ENCODE measurements around the gene SIGLEC15. TPM values are rescaled to one million over a fixed set of nuclear protein-coding genes. Genes with fewer than 3 reads are reported as not detected.
A peak's percentile ranks its signal among the peaks of the same experiment; 100 is the strongest.

SIGLEC15 gene
- total RNA-seq, 1 donor from 2014 or later: not detected

DNA sequence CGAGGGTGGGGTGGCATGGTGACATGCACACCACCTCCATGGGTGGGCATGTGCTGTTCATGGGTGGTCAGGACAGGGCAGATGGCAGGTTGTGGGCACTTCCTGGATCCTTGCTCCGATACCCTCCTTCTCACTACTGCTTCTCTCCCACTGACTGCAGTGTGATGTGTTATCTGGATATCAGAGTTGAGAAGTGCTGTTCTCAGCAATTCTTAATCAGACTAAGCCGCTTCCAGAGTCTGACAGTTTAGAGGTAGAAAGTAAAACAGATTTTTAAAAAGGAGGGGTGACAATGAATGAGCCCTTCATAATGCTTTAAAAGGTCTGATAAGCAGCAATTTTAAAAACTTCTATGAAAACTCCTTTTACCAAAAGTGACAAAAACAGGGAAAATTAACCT lies 33.9 kb downstream of the SIGLEC15 start:
- H3K9me3 Mint-ChIP-seq: no peaks in the 10 kb centered on the region
- H3K27ac Mint-ChIP-seq: no peak overlapping the region
- no peak for DNase-seq (ENCODE audit: low spot score)
- H3K36me3 Mint-ChIP-seq (ENCODE audit: low read depth): peaks cover 48% of the 10 kb centered on the region
- no peaks in the 10 kb centered on the region for H3K27me3 Mint-ChIP-seq (ENCODE audit: insufficient read depth)
- H3K4me3 Mint-ChIP-seq: no peak overlapping the region
- H3K4me1 Mint-ChIP-seq (ENCODE audit: low read depth): peaks cover 7% of the 10 kb centered on the region
- intact Hi-C loops (cut with micrococcal nuclease): no loop called here

DNA sequence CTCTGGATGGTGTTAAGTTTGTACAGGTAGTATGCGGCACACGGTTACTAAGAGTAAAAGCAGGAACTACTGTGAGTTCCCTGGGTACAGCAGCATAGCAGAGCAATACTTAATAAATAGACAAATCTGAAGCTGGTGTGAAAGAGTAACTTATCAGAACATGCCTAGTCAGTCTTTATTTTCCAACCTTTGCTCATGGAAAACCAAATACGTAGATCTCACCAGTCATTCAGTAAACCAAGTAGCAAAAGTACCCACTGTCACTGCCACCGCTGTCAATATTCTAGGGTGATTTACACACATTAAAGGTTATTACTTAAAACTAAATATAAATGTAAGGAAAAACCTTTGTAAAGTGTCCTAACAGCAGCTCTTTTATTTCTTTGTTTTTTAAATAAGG lies 35.0 kb downstream of the SIGLEC15 start:
- H3K9me3 Mint-ChIP-seq: no peaks in the 10 kb centered on the region
- intact Hi-C loops (cut with micrococcal nuclease): no loop called here
- H3K4me3 Mint-ChIP-seq: no peak overlapping the region
- H3K27me3 Mint-ChIP-seq (ENCODE audit: insufficient read depth): no peaks in the 10 kb centered on the region
- H3K27ac Mint-ChIP-seq: no peak overlapping the region
- peaks cover 55% of the 10 kb centered on the region for H3K36me3 Mint-ChIP-seq (ENCODE audit: low read depth)
- H3K4me1 Mint-ChIP-seq (ENCODE audit: low read depth): peaks cover 7% of the 10 kb centered on the region
- DNase-seq (ENCODE audit: low spot score): no peak

DNA sequence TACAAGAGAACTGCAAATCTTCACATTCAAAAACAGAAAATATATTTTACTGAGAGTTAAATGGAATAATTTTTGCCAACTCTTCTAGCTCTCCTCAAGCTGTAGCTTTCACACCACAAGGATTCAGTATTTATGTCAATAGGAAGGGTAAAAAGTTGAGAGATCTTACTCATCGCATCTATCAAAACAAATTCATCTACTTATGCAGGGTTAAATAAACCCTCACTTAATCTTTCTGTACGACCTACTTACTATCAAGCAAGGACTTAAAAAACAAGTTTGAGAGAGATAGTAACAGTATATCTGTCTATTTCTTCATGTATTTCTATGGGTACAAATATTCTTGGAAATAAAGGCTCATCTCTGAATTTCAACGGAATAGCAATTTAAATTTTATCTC lies 35.5 kb downstream of the SIGLEC15 start:
- Mint-ChIP-seq H3K27ac (no peak overlapping the region), H3K4me1 (ENCODE audit: low read depth) (peaks cover 7% of the 10 kb centered on the region), H3K27me3 (ENCODE audit: insufficient read depth) (no peaks in the 10 kb centered on the region), H3K9me3 (no peaks in the 10 kb centered on the region), H3K36me3 (ENCODE audit: low read depth) (peaks cover 59% of the 10 kb centered on the region), H3K4me3 (no peak overlapping the region)
- intact Hi-C loops (cut with micrococcal nuclease): no loop called here
- no peak for DNase-seq (ENCODE audit: low spot score)

DNA sequence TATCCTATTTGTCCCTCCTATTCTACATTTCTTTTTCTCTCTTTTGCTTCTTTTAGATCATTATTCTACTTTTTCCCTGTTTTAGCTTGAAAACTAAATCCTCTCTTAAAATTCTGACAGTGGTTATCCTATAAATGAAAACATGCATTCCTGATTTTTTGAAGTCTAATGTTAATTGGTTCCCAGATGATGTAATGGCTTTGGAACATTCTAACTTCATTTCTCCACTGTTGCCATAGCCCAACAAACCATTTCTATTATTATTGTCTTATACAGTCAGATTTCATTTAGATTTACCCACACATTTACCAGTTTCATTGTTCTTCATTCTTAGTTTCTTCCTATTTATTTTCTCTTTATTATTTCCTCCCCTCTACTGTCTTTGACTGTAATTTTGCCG lies 36.5 kb downstream of the SIGLEC15 start:
- intact Hi-C loops (cut with micrococcal nuclease): loop anchor here (2.0 kb wide), 1 partner anchor 19 kb away; no protein-coding TSS in a partner anchor
- H3K27me3 Mint-ChIP-seq (ENCODE audit: insufficient read depth): no peaks in the 10 kb centered on the region
- H3K9me3 Mint-ChIP-seq: no peaks in the 10 kb centered on the region
- peaks cover 7% of the 10 kb centered on the region for H3K4me1 Mint-ChIP-seq (ENCODE audit: low read depth)
- H3K4me3 Mint-ChIP-seq: no peak overlapping the region
- DNase-seq (ENCODE audit: low spot score): no peak
- peaks cover 59% of the 10 kb centered on the region for H3K36me3 Mint-ChIP-seq (ENCODE audit: low read depth)
- H3K27ac Mint-ChIP-seq: no peak overlapping the region

DNA sequence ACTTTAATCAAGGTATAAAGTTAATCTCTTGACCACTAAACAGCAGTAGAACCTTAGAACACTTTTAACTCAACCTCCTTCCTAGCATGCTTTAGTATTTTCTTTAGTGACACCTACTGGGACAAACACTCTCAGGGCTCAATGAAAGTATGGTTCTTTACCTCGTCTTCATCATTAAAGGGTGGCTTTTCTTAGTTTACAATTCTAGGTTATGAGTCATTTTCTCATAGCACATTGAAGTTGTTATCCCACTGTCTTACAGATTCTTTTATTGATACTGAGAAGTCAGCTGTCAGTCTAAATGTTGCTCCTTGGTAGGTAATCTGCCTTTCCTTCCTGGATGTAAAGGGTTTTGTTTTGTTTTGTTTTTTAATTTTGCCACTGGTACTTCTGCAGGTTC lies 38.0 kb downstream of the SIGLEC15 start:
- Mint-ChIP-seq H3K36me3 (ENCODE audit: low read depth) (peaks cover 63% of the 10 kb centered on the region), H3K4me3 (no peak overlapping the region), H3K4me1 (ENCODE audit: low read depth) (peaks cover 7% of the 10 kb centered on the region), H3K27ac (no peak overlapping the region), H3K9me3 (no peaks in the 10 kb centered on the region), H3K27me3 (ENCODE audit: insufficient read depth) (no peaks in the 10 kb centered on the region)
- no peak for DNase-seq (ENCODE audit: low spot score)
- intact Hi-C loops (cut with micrococcal nuclease): loop anchor here (2.0 kb wide), 1 partner anchor 17 kb away; no protein-coding TSS in a partner anchor

DNA sequence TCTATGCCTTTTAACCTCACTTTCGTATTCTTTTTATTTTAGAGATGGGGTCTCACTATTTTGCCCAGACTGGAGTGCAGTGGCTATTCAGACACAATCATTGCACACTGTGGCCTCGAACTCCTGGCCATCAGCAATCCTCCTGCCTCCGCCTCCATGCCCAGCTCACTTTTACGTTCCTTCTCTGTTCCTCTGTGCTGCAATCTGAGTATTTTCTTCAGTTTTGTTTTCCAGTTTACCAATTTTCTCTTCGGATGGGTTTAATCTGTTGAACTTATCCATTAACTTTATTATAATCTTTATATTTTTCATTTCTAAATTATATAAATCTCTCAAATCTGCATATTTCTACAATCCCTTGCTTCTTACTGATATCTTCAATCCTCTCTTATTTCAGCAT lies 38.6 kb downstream of the SIGLEC15 start:
- no peaks in the 10 kb centered on the region for H3K9me3 Mint-ChIP-seq
- no peak overlapping the region for H3K27ac Mint-ChIP-seq
- no peaks in the 10 kb centered on the region for H3K27me3 Mint-ChIP-seq (ENCODE audit: insufficient read depth)
- peaks cover 60% of the 10 kb centered on the region for H3K36me3 Mint-ChIP-seq (ENCODE audit: low read depth)
- no peak overlapping the region for H3K4me3 Mint-ChIP-seq
- no peak for DNase-seq (ENCODE audit: low spot score)
- intact Hi-C loops (cut with micrococcal nuclease): no loop called here
- H3K4me1 Mint-ChIP-seq (ENCODE audit: low read depth): peaks cover 7% of the 10 kb centered on the region

DNA sequence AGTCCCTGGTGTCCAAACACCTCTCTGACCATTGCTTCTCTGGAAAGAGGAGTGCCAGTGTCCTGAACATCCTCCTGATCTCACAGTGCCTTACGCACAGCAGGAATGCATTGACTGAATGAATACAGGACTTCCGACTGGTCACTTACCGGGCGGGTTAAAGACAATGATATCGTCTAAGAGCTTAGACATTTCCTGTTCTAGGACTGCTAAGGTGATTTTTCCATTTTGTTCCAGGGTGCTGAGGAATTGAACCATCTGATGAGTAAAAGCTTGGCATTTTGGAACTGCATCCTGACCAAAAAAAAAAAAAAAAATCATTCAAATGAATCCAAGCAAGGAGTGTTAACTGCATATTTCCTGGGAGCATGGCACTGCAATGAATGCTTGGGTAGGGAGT lies 40.0 kb downstream of the SIGLEC15 start:
- H3K9me3 Mint-ChIP-seq: no peaks in the 10 kb centered on the region
- no peak overlapping the region for H3K4me3 Mint-ChIP-seq
- H3K36me3 Mint-ChIP-seq (ENCODE audit: low read depth): peaks cover 67% of the 10 kb centered on the region
- intact Hi-C loops (cut with micrococcal nuclease): no loop called here
- H3K4me1 Mint-ChIP-seq (ENCODE audit: low read depth): peaks cover 7% of the 10 kb centered on the region
- no peaks in the 10 kb centered on the region for H3K27me3 Mint-ChIP-seq (ENCODE audit: insufficient read depth)
- no peak for DNase-seq (ENCODE audit: low spot score)
- H3K27ac Mint-ChIP-seq: no peak overlapping the region

DNA sequence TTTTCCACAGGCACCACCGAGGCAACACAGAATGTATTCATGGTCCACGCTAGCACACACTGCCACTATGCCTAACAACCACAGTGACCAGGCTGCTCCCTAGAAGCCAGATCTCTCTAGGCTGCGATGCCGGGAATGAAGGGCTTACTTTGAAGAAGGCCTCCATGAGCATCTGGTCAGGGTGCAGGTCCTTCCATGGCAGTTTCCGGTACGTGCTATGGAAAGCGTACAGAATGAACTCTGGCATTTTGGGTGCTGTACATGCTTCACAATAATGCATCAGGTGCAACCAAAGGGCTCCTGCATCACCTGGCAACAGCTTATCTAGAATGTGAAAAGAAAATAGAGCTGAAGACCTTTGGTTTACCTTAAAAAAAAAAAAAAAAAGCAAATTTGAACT lies 44.9 kb downstream of the SIGLEC15 start:
- no peak overlapping the region for H3K4me3 Mint-ChIP-seq
- H3K36me3 Mint-ChIP-seq (ENCODE audit: low read depth): peaks cover 71% of the 10 kb centered on the region
- peaks cover 2% of the 10 kb centered on the region for H3K27me3 Mint-ChIP-seq (ENCODE audit: insufficient read depth)
- no peak overlapping the region for H3K27ac Mint-ChIP-seq
- peaks cover 27% of the 10 kb centered on the region for H3K4me1 Mint-ChIP-seq (ENCODE audit: low read depth)
- DNase-seq (ENCODE audit: low spot score): no peak
- H3K9me3 Mint-ChIP-seq: peaks cover 27% of the 10 kb centered on the region
- intact Hi-C loops (cut with micrococcal nuclease): loop anchor here (10.0 kb wide), 1 partner anchor 1146 kb away; no protein-coding TSS in a partner anchor

DNA sequence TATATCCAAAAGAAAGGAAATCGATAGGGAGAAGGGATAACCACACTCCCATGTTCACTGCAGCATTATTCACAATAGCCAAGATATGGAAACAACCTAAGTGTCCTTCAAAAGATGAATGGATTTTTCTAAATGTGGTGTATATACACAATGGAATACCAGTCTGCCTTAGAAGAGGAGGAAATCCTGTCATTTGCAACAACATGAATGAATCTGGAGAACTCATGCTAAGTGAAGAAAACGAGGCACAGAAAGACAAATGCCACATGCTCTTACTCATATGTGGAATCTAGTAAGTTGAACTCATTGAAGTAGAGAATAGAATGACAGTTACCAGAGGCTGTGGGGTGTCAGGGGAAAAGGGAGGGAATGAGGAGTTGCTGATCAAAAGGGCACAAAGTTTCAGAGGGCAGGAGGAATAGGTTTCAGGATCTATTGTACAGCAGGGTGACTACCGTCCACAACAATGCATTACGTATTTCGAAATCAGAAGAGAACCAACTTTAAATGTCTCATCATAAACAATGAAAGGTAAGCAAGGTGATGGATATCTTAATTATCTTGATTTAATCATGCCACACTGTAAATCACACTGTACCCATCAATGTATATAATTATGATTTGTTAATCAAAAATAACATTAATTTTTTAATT lies 46.1 kb downstream of the SIGLEC15 start:
- H3K36me3 Mint-ChIP-seq (ENCODE audit: low read depth): peaks cover 64% of the 10 kb centered on the region
- peaks cover 2% of the 10 kb centered on the region for H3K27me3 Mint-ChIP-seq (ENCODE audit: insufficient read depth)
- intact Hi-C loops (cut with micrococcal nuclease): loop anchor here (10.0 kb wide), 1 partner anchor 1147 kb away; no protein-coding TSS in a partner anchor
- H3K4me1 Mint-ChIP-seq (ENCODE audit: low read depth): peaks cover 29% of the 10 kb centered on the region
- peak overlapping the region; percentile 8 for H3K27ac Mint-ChIP-seq
- H3K4me3 Mint-ChIP-seq: no peak overlapping the region
- H3K9me3 Mint-ChIP-seq: peaks cover 29% of the 10 kb centered on the region
- DNase-seq (ENCODE audit: low spot score): no peak

DNA sequence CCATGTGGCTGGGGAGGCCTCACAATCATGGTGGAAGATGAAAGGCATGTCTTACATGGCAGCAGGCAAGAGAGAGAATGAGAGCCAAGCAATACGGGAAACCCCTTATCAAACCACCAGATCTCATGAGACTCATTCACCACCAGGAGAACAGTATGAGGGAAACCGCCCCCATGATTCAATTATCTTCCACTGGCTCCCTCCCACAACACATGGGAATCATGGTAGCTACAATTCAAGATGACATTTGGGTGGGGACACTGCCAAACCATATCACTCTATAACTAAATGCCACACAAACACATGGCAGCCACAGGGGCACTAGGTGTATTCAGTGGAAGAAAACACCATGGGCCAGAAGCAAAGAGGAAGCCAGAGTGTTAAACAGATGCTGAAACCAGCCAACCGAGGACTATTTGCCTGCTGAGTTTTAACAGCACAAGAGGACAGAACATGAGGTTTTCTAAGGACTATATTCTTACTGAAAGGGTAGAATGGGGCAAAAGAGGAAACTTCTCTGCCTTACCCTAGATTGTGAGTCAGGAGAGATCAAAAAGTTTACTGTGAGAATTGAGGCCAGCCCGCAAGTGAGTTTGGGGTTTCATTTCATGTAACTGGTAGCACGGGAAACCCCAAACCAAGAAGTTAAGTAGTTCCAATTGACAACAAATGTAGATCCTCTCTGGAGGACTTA lies 49.2 kb downstream of the SIGLEC15 start:
- Mint-ChIP-seq H3K27ac (peak overlapping the region; percentile 90), H3K36me3 (ENCODE audit: low read depth) (peaks cover 60% of the 10 kb centered on the region), H3K9me3 (peaks cover 29% of the 10 kb centered on the region), H3K4me3 (peak overlapping the region; percentile 11), H3K27me3 (ENCODE audit: insufficient read depth) (peaks cover 2% of the 10 kb centered on the region), H3K4me1 (ENCODE audit: low read depth) (peaks cover 32% of the 10 kb centered on the region)
- peak; percentile 67 for DNase-seq (ENCODE audit: low spot score)
- intact Hi-C loops (cut with micrococcal nuclease): loop anchor here (1.0 to 10.0 kb wide), 8 partner anchors 37 to 1150 kb away; partner anchors contain the start of genes EPG5 and PSTPIP2

DNA sequence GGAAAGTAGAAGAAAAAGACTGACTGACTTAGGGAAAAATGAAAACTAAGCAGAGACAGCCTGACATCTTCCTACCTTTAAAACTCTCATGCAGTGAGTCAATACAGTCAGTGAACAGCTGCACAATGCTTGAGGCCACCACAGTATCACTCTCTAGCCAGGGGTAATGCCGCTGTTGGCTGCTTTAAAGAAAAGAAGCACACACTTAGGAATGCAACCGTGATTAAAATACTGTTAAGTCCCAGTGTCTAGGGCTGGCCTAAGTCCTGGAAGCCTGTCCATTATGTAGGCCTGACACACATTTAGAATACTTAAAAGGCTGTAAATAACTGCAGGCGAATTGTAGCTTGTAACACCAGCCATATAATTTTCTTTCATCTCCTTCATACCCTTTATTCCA lies 50.7 kb downstream of the SIGLEC15 start:
- no peak overlapping the region for H3K4me3 Mint-ChIP-seq
- peaks cover 2% of the 10 kb centered on the region for H3K27me3 Mint-ChIP-seq (ENCODE audit: insufficient read depth)
- H3K36me3 Mint-ChIP-seq (ENCODE audit: low read depth): peaks cover 56% of the 10 kb centered on the region
- intact Hi-C loops (cut with micrococcal nuclease): loop anchor here (5.0 to 10.0 kb wide), 2 partner anchors 39 to 1151 kb away; no protein-coding TSS in a partner anchor
- no peak overlapping the region for H3K27ac Mint-ChIP-seq
- no peak for DNase-seq (ENCODE audit: low spot score)
- peaks cover 36% of the 10 kb centered on the region for H3K4me1 Mint-ChIP-seq (ENCODE audit: low read depth)
- H3K9me3 Mint-ChIP-seq: peaks cover 27% of the 10 kb centered on the region

DNA sequence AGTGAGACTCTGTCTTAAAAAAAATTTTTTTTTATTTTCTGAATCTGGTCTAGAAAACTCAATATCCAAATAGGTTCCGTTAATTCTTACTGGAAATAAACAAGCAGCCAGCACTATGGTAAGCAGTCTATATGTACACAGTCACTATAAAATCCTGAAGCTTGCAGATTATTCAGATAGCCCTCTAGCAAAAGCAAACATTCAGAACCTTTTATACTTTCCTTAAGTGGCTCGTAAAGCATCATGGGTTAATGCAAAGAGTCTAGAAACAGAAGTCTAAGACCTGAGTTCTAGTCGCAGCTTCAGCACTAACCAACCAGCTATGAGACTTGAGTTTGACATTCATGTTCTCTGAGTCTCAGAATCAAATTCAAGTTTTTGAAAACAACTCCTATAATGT lies 51.9 kb downstream of the SIGLEC15 start:
- intact Hi-C loops (cut with micrococcal nuclease): loop anchor here (5.0 to 10.0 kb wide), 2 partner anchors 40 to 1153 kb away; no protein-coding TSS in a partner anchor
- Mint-ChIP-seq H3K4me3 (no peak overlapping the region), H3K9me3 (peaks cover 20% of the 10 kb centered on the region), H3K36me3 (ENCODE audit: low read depth) (peaks cover 59% of the 10 kb centered on the region), H3K27me3 (ENCODE audit: insufficient read depth) (no peaks in the 10 kb centered on the region), H3K4me1 (ENCODE audit: low read depth) (peaks cover 29% of the 10 kb centered on the region), H3K27ac (no peak overlapping the region)
- DNase-seq (ENCODE audit: low spot score): no peak
